OCI-LY3 (cell line): ENCODE results near the gene SMCO1.
"Not testable (repeated sequence)": the region's sequence is repeated elsewhere in the genome, so short reads cannot be mapped to it uniquely, and the experiment has no call there.

Experiments
- H2AFZ ChIP-seq: fragments of 200-600, 300-600 bp; shearing (Covaris generic); 2 replicates; pipeline ENCODE4 v1.6.0; 2014; ENCODE audit warnings: antibody characterized with exemption, low read depth, low read length
- H3K27ac ChIP-seq: fragments of 200-600, 300-600 bp; sonication (generic); 2 replicates; pipeline ENCODE4 v1.5.1; 2014; ENCODE audit warnings: mild to moderate bottlenecking, low read length, moderate library complexity, mixed read lengths
- H3K27me3 ChIP-seq: fragments of 200-600, 300-600 bp; sonication (generic); 2 replicates; pipeline ENCODE4 v1.6.1; 2014; ENCODE audit warnings: low read depth, low read length, mixed read lengths
- H3K36me3 ChIP-seq: fragments of 200-600, 300-600 bp; sonication (generic); replicated peaks from 2 replicates; pipeline ENCODE3; 2014; ENCODE audit warnings: low read depth, low read length, mixed read lengths
- H3K4me1 ChIP-seq: fragments of 300-600, 200-600 bp; sonication (generic); 2 replicates; pipeline ENCODE4 v1.6.1; 2014; ENCODE audit warnings: low read length, mixed read lengths
- H3K4me2 ChIP-seq: fragments of 200-600, 300-600 bp; sonication (generic); 2 replicates; pipeline ENCODE4 v1.6.1; 2014; ENCODE audit warnings: low read length, mixed read lengths
- H3K4me3 ChIP-seq: fragments of 300-600, 200-600 bp; sonication (generic); 2 replicates; pipeline ENCODE4 v1.5.1; 2014; ENCODE audit warnings: antibody characterized with exemption, mild to moderate bottlenecking, low read length, moderate library complexity
- H3K79me2 ChIP-seq: fragments of 300-600, 200-600 bp; shearing (Covaris generic); 2 replicates; pipeline ENCODE4 v1.6.1; 2014; ENCODE audit warnings: mild to moderate bottlenecking, low read length, mixed read lengths
- H3K9ac ChIP-seq: fragments of 300-600, 200-600 bp; shearing (Covaris generic); 2 replicates; pipeline ENCODE4 v1.6.0; 2014; ENCODE audit warnings: mild to moderate bottlenecking, low read length, moderate library complexity
- H3K9me3 ChIP-seq: fragments of 200-600, 300-600 bp; shearing (Covaris generic); 2 replicates; pipeline ENCODE4 v1.6.1; 2014; ENCODE audit warnings: low read length, mixed read lengths; ENCODE audit not compliant: insufficient read depth
- H4K20me1 ChIP-seq: fragments of 200-600, 300-600 bp; sonication (generic); 2 replicates; pipeline ENCODE4 v1.6.1; 2016; ENCODE audit warnings: low read length, mixed read lengths; ENCODE audit not compliant: insufficient read depth
- EZH2phosphoT487 ChIP-seq: fragments of 200-600 bp; shearing (Covaris generic); IDR thresholded peaks from 2 replicates; pipeline ENCODE4 v1.6.1; 2018; ENCODE audit warnings: antibody characterized with exemption, mixed run types, low read depth
- TF ChIP-seq, protein P1 (sequence below): fragments of 200-600, 300-600 bp; sonication (generic); IDR thresholded peaks from 2 replicates; pipeline ENCODE4 v1.5.1; 2014; ENCODE audit warnings: antibody characterized with exemption, low read length, low read depth

Gene SMCO1

DNA sequence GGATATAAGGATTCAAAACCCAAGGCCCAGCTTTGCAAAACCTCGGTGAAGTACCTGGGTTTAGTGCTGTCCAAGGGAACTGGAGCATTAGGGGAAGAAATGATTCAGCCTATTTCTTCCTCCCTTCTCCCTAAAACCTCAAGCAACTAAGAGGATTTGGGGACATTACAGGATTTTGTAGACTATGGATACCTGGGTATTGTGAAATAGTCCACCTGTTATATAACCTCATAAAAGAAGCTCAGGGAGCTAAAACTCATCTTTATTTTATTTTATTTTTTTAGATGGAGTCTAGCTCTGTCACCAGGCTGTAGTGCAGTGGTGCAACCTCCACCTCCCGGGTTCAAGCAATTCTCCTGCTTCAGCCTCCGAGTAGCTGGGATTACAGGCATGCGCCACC, 8.7 kb upstream of the SMCO1 start:
- no peaks in the 10 kb centered on the region; the same call in 1 of the 2 replicates for H3K27me3 ChIP-seq
- no peak overlapping the region for H2AFZ ChIP-seq
- H3K27ac ChIP-seq: no peak overlapping the region
- H3K4me3 ChIP-seq: no peak overlapping the region
- H3K9ac ChIP-seq: no peak overlapping the region
- H3K4me2 ChIP-seq: no peak overlapping the region
- no peaks in the 10 kb centered on the region for H3K36me3 ChIP-seq
- TF ChIP-seq, protein P1, sequence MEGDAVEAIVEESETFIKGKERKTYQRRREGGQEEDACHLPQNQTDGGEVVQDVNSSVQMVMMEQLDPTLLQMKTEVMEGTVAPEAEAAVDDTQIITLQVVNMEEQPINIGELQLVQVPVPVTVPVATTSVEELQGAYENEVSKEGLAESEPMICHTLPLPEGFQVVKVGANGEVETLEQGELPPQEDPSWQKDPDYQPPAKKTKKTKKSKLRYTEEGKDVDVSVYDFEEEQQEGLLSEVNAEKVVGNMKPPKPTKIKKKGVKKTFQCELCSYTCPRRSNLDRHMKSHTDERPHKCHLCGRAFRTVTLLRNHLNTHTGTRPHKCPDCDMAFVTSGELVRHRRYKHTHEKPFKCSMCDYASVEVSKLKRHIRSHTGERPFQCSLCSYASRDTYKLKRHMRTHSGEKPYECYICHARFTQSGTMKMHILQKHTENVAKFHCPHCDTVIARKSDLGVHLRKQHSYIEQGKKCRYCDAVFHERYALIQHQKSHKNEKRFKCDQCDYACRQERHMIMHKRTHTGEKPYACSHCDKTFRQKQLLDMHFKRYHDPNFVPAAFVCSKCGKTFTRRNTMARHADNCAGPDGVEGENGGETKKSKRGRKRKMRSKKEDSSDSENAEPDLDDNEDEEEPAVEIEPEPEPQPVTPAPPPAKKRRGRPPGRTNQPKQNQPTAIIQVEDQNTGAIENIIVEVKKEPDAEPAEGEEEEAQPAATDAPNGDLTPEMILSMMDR: no peak
- TF ChIP-seq EZH2phosphoT487: no peak
- H3K9me3 ChIP-seq: no peaks in the 10 kb centered on the region
- H3K4me1 ChIP-seq: peaks cover 16% of the 10 kb centered on the region
- H4K20me1 ChIP-seq: no peaks in the 10 kb centered on the region
- no peaks in the 10 kb centered on the region for H3K79me2 ChIP-seq

DNA sequence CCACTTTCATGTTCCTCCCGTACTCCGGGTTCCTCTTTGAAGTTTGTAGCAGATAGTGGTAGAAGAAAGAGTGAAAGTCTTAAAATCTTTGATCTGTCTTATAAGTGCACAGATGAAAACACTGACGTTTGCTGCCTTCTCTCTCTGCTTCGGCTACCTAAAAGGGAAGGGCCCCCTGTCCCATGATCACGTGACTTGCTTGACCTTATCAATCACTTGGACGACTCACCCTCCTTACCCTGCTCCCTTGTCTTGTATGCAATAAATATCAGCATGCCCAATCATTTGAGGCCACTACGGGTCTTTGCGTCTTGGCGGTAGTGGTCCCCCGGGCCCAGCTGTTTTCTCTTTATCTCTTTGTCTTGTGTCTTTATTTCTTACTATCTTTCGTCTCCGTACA, 6.1 kb upstream of the SMCO1 start:
- not testable (repeated sequence) for H3K36me3 ChIP-seq, H3K4me3 ChIP-seq, H4K20me1 ChIP-seq, H3K79me2 ChIP-seq, H3K9me3 ChIP-seq, H2AFZ ChIP-seq, H3K27me3 ChIP-seq, H3K4me2 ChIP-seq, H3K27ac ChIP-seq, H3K9ac ChIP-seq
- peaks cover 17% of the 10 kb centered on the region for H3K4me1 ChIP-seq

DNA sequence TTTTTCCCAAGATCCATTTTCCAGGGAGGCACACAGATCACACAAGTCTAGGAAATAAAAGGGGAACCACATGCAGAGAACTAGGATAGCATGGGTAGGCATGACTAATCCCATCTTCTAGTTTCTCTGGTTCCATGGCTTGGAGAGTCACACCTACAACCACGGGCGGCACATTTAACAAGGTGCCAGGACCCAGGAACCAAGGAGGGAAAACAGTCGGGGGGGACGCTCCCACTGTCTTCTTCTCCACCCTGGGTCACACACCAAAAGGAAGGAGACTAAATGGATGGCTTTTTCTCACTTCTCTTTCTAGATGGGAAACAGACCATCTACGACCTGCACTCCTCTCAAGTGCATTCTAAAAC, 4.6 kb upstream of the SMCO1 start:
- Histone ChIP-seq H3K4me3 (no peak overlapping the region), H3K36me3 (no peaks in the 10 kb centered on the region), H2AFZ (no peak overlapping the region), H3K9ac (no peak overlapping the region), H4K20me1 (no peaks in the 10 kb centered on the region), H3K4me1 (peaks cover 17% of the 10 kb centered on the region), H3K9me3 (no peaks in the 10 kb centered on the region), H3K79me2 (no peaks in the 10 kb centered on the region), H3K4me2 (peak overlapping the region; percentile 59; the same call in 1 of the 2 replicates), H3K27ac (no peak overlapping the region), H3K27me3 (peaks cover 2% of the 10 kb centered on the region; the same call in 1 of the 2 replicates)
- TF ChIP-seq, protein P1: no peak
- no peak for TF ChIP-seq EZH2phosphoT487

DNA sequence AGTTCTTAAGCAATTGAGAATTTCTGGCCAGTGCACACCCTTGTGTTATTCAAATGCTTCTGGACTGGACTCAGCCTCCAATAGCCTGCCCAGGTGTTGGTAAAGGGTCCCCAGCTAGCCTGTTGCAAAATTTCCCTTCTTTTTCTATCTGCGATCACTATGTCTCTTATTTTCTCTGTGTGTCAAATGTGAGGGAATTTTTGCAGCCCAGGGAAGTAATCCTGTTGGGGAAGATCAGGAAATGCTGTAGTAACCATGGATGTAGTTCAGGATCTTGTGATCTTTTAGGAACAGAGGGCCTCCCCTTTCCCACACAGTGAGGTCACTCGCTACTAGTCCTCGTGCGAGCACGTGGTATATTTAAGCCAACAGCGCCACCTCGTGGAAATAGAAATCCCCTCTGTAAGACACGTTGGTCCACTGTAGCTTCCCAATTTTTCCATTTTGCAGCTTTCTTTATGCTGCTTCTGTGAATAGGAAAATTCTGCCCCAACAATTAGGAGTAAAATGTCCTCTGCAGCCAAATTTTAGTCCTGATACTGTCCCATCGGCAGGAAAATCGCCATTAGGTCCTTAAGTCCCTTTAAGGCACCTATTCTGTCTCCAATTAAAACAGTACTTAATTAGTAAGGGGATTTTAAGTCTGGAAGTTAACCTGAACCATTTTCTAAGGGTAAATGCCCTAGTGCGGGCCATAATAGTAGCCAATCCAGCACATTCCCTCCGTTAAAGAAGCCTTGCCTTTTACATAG, 4.0 kb upstream of the SMCO1 start:
- peaks cover 2% of the 10 kb centered on the region; the same call in 1 of the 2 replicates for H3K27me3 ChIP-seq
- peak overlapping the region; percentile 29 for H3K4me3 ChIP-seq
- H3K27ac ChIP-seq: no peak overlapping the region
- no peaks in the 10 kb centered on the region for H3K9me3 ChIP-seq
- peak overlapping the region; percentile 59 for H3K4me2 ChIP-seq
- TF ChIP-seq, protein P1: peak; percentile 89
- no peak for TF ChIP-seq EZH2phosphoT487
- no peaks in the 10 kb centered on the region for H3K79me2 ChIP-seq
- H3K36me3 ChIP-seq: no peaks in the 10 kb centered on the region
- H4K20me1 ChIP-seq: no peaks in the 10 kb centered on the region
- H2AFZ ChIP-seq: peak overlapping the region; percentile 59
- H3K4me1 ChIP-seq: peaks cover 17% of the 10 kb centered on the region
- H3K9ac ChIP-seq: 0 out of 2 replicates have a peak overlapping the region, but pooled peaks have one; percentile 3
